CD4-positive, alpha-beta T cell treated with Interleukin-15 for 4 hours (primary cell): ENCODE measurements around the gene XPC.
"Not testable (repeated sequence)": the region's sequence is repeated elsewhere in the genome, so short reads cannot be mapped to it uniquely, and the experiment has no call there.

Source experiments
- DNase-seq: peaks from one replicate; pipeline ENCODE4 v3.0.0-alpha.2; 2020; ENCODE audit warnings: low spot score

XPC gene

DNA sequence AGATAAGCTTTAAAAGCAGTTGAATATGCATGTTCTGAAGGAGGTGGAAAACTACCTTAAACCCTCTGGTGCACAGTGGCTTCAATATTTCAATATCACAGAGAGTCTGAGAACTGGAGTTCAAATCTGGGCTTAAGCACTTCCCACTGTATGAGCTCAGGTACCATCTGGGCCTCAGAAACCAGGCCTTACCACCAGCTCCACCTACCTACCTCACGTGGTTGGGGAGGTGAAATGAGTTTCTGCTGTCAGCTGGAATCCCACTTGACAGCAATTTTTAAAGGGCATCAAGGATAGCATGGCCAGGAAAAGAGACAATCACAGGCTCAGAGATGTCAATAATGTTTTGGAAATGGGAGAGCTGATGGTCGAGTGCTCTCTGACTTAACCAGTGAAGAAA lies 58.8 kb downstream of the XPC start:
- no peak for DNase-seq

DNA sequence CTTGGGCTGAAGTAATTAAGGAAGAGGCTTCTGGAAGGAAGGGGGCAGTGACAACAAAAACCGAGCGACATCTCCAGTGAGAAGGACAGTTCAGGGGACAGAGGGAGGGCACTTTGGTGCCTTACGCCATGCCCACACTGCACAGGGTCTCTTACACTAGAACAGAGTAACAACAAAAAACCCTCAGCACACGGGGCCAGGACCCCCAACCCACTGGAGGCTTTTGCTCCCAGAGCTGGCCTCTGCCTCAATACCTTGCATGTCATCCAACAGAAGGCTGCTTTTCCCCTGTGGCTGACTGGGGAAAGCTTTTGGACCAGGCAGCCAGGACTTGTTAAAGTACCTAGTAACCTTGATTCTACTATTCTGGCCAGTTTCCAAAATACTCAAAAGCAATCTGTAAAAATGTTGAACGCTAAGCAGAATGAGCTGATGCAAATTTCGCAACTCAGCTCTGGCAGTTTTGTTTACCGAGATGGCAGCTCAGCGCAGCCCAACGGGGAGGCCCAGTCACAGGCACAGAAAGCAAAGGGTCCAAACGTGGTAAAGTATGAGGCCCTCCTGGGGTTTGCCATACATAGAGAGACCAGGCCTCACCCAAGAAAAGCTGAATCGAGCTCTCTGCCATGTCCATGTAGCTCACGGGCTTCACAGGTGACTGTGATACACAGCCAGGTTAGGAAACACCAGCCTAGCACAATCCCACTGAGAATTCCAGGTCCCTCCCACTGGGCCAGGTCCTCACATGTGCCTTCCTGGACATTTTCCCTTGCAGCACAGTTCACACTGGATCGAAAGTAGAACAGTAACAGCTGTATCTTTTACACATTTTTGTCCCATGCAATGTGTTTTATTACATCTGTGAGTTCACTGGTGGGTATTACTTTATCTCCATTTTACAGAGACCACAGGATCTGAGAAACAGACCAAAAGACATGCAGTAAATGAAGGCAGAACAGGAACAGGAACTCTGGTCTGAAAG lies 59.7 kb downstream of the XPC start:
- DNase-seq = no peak

DNA sequence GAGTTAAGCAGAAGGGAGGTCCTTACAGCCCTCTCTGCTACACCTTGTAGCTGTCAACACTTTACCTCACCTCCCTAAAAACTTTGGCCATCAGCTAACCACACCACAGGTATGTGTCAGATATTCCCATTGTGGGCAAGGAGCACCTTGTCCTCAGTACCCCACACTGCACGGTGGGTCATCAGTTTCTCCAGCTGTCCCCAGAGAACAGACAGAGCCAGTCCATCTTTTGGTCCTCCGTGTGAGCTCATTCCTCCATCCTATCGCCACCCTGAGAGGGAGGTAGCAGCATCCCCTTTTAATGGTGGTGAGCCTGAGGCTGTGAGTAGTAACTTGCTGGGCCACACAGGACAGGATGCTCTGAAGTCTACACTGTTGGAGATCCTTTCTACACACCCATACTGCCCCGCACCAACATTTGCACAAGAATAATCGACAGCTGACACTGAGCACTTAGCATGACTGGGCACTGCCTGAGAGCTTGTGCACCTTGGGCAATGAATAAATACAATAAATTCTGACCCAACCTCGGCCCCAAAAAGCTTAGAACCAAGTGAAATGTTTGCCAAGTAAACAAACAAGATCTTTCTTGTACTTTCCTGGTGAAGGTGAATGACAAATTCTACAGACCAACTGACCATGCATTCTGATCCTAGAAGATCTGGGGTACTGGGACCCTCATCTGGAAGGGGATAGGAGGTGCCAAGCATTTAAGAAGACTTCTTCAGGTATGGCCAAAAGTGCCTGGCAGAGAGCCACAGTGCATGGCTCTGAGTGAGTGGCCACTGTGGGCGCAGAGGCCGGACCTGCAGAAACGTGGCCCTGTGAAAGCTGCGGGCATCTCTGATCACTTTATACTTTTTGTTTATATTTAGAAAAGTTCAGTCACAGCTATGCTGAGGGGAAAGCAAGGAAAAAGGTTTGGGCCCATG lies 60.7 kb downstream of the XPC start:
- no peak for DNase-seq

DNA sequence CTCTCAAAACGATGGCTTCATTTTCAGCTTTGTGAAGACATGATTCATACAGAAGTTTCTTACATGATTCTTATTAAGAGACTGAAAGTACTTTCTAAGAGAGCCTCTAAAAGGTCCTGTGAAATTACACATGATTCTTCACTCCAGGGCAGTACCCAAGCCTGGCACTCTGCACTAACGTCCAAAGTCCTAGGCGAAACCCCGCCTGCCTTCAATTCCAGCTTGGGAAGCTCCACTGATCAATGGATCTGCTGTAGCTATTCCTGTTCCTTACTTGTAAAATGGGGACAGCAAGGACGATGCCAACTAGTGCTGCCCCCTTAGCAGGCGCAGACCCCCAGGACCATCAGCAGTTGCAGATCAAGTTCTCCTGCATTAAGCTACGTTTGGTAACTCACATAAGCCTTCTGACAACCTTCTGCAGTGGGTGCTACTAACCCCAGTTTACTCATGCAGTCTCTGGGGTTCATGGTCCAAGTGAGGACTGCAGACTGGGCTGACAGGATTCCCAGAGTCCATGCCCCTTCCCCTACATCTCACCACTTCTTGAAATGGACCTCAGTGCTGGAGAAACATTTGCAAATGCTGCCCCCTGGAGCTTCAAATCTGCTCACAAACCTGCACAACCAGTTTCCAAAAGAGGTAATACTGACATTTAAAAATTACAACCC lies 64.3 kb downstream of the XPC start:
- no peak for DNase-seq

DNA sequence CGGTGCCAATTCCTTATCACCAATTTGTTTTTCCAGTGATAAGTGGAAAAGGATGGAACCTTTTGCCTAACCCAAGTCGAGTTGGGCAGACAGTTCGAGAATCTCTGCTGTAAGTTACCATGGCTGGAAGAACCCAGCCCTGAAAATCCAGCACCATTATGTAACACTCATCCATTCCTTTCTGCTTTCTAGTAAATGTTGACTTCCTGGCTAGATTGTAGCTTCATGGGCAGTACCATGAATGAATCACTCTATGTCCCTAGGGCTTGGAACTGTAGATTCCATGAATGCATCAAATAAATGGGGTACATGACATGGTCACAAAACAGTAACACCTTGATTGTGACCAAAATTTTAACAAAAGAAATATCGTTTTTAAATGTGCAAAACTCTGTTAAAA lies 67.7 kb downstream of the XPC start:
- no peak for DNase-seq

DNA sequence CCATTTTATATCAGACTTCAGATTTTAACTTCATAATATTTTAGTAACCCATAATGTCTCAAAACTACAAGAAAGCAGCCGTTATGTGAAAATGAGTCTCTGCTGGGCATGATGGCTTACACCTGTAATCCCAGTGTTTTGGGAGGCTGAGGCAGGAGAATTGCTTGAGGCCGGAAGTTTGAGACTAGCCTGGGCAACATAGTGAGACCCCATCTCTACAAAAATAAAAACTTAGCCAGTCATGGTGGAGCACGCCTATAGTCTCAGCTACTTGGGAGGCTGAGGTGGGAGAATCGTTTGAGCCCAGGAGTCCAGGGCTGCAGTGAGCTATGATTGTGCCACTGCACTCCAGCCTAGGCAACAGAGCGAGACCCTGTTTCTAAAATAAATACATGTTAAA lies 68.6 kb downstream of the XPC start:
- not testable (repeated sequence) for DNase-seq

DNA sequence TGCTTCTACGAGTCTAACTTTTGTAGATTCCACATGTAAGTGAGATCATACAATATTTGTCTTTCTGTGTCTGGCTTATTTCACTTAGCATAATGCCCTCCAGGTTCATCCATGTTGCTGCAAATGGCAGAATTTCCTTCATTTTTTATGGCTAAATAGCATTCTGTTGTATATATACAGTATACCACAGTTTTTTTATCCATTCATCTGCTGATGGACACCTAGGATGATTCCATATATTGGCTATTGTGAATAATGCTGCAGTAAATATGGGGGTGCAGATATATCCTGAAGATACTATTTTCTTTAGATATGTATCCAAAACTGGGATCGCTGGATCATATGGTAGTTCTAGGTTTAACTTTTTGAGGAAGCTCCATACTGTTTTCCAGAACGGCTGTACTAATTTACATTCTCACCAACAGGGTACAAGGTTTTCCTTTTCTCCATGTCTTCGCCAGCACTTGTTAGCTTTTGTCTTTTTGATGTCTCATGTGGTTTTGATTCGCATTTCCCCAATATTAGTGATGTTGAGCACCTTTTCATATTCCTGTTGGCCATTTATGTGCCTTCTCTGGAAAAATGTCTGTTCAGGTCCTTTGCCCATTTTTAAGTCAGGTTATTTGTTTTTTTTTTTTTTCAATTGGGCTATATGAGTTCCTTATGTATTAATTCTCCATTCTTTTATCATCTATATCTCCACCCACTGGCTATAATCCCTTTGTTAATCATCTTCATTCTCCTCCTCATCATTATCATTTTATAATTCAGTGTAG lies 80.6 kb downstream of the XPC start:
- no peak for DNase-seq

DNA sequence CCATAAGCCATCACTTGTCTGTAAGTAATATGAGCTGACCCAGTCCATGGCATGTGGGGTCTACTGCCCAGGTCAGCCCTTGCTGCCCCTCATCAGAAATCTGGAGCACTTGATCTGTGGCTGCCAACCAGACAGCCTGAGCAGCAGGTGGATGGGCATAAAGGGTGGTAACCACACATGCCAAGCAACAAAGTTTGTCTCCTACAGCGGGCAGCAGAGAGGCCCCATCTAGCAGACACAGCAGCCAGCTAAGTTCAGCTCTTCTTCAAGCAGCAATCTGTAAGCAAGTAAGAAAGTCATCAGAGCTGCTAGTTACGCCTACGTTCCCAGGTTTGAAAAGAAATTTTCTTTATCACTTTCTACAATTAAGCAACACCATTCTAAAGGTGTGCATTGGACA lies 81.7 kb downstream of the XPC start:
- DNase-seq = no peak
